ENCODE results near the gene NLRP3. TPM values are rescaled to one million over a fixed set of nuclear protein-coding genes. Genes with fewer than 3 reads are reported as not detected.

Gene NLRP3
- total and polyA plus RNA-seq, 2 donors (not counting 1 experiment from before 2014, with no cell fraction given): 1.4 to 1.7 TPM

- POLR2A ChIA-PET: no interaction called here
- 91% methylated on average over 11 of the region's 11 CpGs for WGBS (ENCODE audit: insufficient coverage)
- intact Hi-C loops (cut with micrococcal nuclease): no loop called here
- Histone ChIP-seq H4K20me1 (ENCODE audit: control insufficient read depth, insufficient read depth, low read length, poor library complexity, severe bottlenecking) (no peaks in the 10 kb centered on the region), H3K9me3 (ENCODE audit: control extremely low read depth in 1 of 3, control insufficient read depth in 2 of 3, insufficient read depth in 1 of 3, low read length in 2 of 3) (no peaks in the 10 kb centered on the region), H3K27me3 (replicated peaks in 1 of 4; ENCODE audit: control extremely low read depth in 1 of 4, control insufficient read depth in 3 of 4, insufficient read depth in 4 of 4, low read length in 3 of 4) (peaks cover 0 to 2% (median 0%) of the 10 kb centered on the region in 4 experiments), H3K4me1 (ENCODE audit: control insufficient read depth in 2 of 2, insufficient read depth in 2 of 2, low read length in 2 of 2) (no peaks in the 10 kb centered on the region), H3K9ac (ENCODE audit: low read length) (no peak overlapping the region), H3K4me2 (replicated peaks; ENCODE audit: low read depth, low read length, poor library complexity, severe bottlenecking) (no peak overlapping the region), H3K4me3 (ENCODE audit: control extremely low read depth in 1 of 5, extremely low read depth in 1 of 5, insufficient read depth in 1 of 5, low read depth in 2 of 5, low read length in 4 of 5) (no peak overlapping the region), H2AFZ (ENCODE audit: insufficient read depth, low read depth, low read length, poor library complexity, severe bottlenecking) (no peak overlapping the region), H3K79me2 (ENCODE audit: control insufficient read depth, insufficient read depth, low read length) (no peaks in the 10 kb centered on the region), H3K27ac (ENCODE audit: low read length in 2 of 2) (no peak overlapping the region), H3K36me3 (replicated peaks in 1 of 2; ENCODE audit: control extremely low read depth in 1 of 2, control insufficient read depth in 1 of 2, extremely low read depth in 1 of 2, insufficient read depth in 2 of 2, low read length in 1 of 2) (no peaks in the 10 kb centered on the region)
- CTCF ChIA-PET: no interaction called here
- ATAC-seq (ENCODE audit: low read depth): no peak
- DNase-seq: no peak
- peaks cover 13% of the 10 kb centered on the region for H3K27me3 Mint-ChIP-seq
- TF ChIP-seq EZH2 (IDR thresholded peaks at IDR 0.05; ENCODE audit: borderline replicate concordance, insufficient read depth, low read depth, low read length, poor library complexity, severe bottlenecking) (no peak), CTCF (IDR thresholded peaks at IDR 0.05) (no peak)
- H3K4me3 Mint-ChIP-seq: no peak overlapping the region
- no peak overlapping the region for H3K27ac Mint-ChIP-seq
- no peaks in the 10 kb centered on the region for H3K9me3 Mint-ChIP-seq (ENCODE audit: insufficient read depth)
- no peaks in the 10 kb centered on the region for H3K4me1 Mint-ChIP-seq
Observed at GRCh38 chr1:247453997-247454396, 38.0 kb downstream of the NLRP3 start.

- H3K36me3 ChIP-seq (replicated peaks in 1 of 2; ENCODE audit: control extremely low read depth in 1 of 2, control insufficient read depth in 1 of 2, extremely low read depth in 1 of 2, insufficient read depth in 2 of 2, low read length in 1 of 2): no peaks in the 10 kb centered on the region
- ATAC-seq (ENCODE audit: low read depth) (no peak), DNase-seq (no peak)
- no peaks in the 10 kb centered on the region for H3K4me1 ChIP-seq (ENCODE audit: control insufficient read depth in 2 of 2, insufficient read depth in 2 of 2, low read length in 2 of 2)
- ChIA-PET CTCF (no interaction called here), POLR2A (no interaction called here)
- no peak overlapping the region for H2AFZ ChIP-seq (ENCODE audit: insufficient read depth, low read depth, low read length, poor library complexity, severe bottlenecking)
- H4K20me1 ChIP-seq (ENCODE audit: control insufficient read depth, insufficient read depth, low read length, poor library complexity, severe bottlenecking): no peaks in the 10 kb centered on the region
- peaks cover 0 to 2% (median 0%) of the 10 kb centered on the region in 4 experiments for H3K27me3 ChIP-seq (replicated peaks in 1 of 4; ENCODE audit: control extremely low read depth in 1 of 4, control insufficient read depth in 3 of 4, insufficient read depth in 4 of 4, low read length in 3 of 4)
- no peak overlapping the region for H3K4me3 ChIP-seq (ENCODE audit: control extremely low read depth in 1 of 5, extremely low read depth in 1 of 5, insufficient read depth in 1 of 5, low read depth in 2 of 5, low read length in 4 of 5)
- H3K27ac ChIP-seq (ENCODE audit: low read length in 2 of 2): no peak overlapping the region
- 100% methylated on average over 1 of the region's 4 CpGs for WGBS (ENCODE audit: insufficient coverage)
- intact Hi-C loops (cut with micrococcal nuclease): no loop called here
- Mint-ChIP-seq H3K27me3 (peaks cover 13% of the 10 kb centered on the region), H3K9me3 (ENCODE audit: insufficient read depth) (no peaks in the 10 kb centered on the region), H3K4me1 (no peaks in the 10 kb centered on the region), H3K27ac (no peak overlapping the region), H3K4me3 (no peak overlapping the region)
- no peaks in the 10 kb centered on the region for H3K9me3 ChIP-seq (ENCODE audit: control extremely low read depth in 1 of 3, control insufficient read depth in 2 of 3, insufficient read depth in 1 of 3, low read length in 2 of 3)
- no peaks in the 10 kb centered on the region for H3K79me2 ChIP-seq (ENCODE audit: control insufficient read depth, insufficient read depth, low read length)
- no peak overlapping the region for H3K4me2 ChIP-seq (replicated peaks; ENCODE audit: low read depth, low read length, poor library complexity, severe bottlenecking)
- TF ChIP-seq CTCF (IDR thresholded peaks at IDR 0.05): no peak
- no peak for TF ChIP-seq EZH2 (IDR thresholded peaks at IDR 0.05; ENCODE audit: borderline replicate concordance, insufficient read depth, low read depth, low read length, poor library complexity, severe bottlenecking)
- H3K9ac ChIP-seq (ENCODE audit: low read length): no peak overlapping the region
Observed at GRCh38 chr1:247456021-247456420, 40.0 kb downstream of the NLRP3 start.
